Hepatocyte (in vitro differentiated cells): Measurements from ENCODE around the gene DGKZ.

Experiments
- CTCF ChIP-seq: fragments of 200-600 bp; sonication (generic); IDR thresholded peaks from 2 replicates; pipeline ENCODE4 v1.5.1; 2016; ENCODE audit warnings: antibody characterized with exemption, mild to moderate bottlenecking; ENCODE audit not compliant: poor library complexity
- EZH2 ChIP-seq: fragments of 200-600 bp; sonication (generic); IDR thresholded peaks from 2 replicates; pipeline ENCODE4 v1.6.1; 2016; ENCODE audit warnings: antibody characterized with exemption, mild to moderate bottlenecking, borderline replicate concordance

- TF ChIP-seq CTCF (no peak), EZH2 (no peak)
Observed at GRCh38 chr11:46413760-46414465, 66.7 kb downstream of the DGKZ start.
